Measurements from ENCODE around the gene FSCN2.

DNA sequence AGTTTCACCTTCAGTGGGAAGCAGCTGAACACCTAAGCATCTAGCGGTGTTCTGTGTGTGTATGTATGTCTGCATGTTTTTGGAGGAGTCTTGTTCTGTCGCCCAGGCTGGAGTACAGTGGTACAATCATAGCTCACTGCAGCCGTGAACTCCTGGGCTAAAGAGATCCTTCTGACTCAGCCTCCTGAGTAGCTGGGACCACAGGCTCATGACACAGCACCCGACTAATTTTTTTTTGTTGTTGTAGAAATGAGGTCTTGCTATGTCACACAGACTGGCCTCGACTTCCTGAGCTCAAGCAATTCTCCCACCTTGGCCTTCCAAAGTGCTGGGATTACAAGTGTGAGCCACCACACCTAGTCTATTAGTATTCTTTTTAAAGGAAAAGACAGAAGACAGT is 54.2 kb downstream of the FSCN2 start:
- TF ChIP-seq, protein P1, sequence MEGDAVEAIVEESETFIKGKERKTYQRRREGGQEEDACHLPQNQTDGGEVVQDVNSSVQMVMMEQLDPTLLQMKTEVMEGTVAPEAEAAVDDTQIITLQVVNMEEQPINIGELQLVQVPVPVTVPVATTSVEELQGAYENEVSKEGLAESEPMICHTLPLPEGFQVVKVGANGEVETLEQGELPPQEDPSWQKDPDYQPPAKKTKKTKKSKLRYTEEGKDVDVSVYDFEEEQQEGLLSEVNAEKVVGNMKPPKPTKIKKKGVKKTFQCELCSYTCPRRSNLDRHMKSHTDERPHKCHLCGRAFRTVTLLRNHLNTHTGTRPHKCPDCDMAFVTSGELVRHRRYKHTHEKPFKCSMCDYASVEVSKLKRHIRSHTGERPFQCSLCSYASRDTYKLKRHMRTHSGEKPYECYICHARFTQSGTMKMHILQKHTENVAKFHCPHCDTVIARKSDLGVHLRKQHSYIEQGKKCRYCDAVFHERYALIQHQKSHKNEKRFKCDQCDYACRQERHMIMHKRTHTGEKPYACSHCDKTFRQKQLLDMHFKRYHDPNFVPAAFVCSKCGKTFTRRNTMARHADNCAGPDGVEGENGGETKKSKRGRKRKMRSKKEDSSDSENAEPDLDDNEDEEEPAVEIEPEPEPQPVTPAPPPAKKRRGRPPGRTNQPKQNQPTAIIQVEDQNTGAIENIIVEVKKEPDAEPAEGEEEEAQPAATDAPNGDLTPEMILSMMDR (IDR thresholded peaks at IDR 0.05; ENCODE audit: extremely low read depth in 1 of 2, insufficient read depth in 1 of 2, low read depth in 1 of 2, low read length in 2 of 2), result no peak
- no peak for TF ChIP-seq POLR2AphosphoS5 (IDR thresholded peaks at IDR 0.05; ENCODE audit: insufficient read depth, low read depth, low read length)
- no peak for TF ChIP-seq POLR2A (IDR thresholded peaks at IDR 0.05; ENCODE audit: low read depth, low read length)
- no peak for TF ChIP-seq EZH2 (IDR thresholded peaks at IDR 0.05; ENCODE audit: borderline replicate concordance, low read depth, low read length, severe bottlenecking)

Data from endothelial cell of umbilical vein (primary cell).